IMR-90 (cell line): ENCODE measurements around the gene RNF144A. TPM values are rescaled to one million over a fixed set of nuclear protein-coding genes. Genes with fewer than 3 reads are reported as not detected.

Experiments
- ATAC-seq: fragments of 200-7000 bp; cut with Tn5 transposase; 2 replicates; pipeline ENCODE4 v1.9.1; 2020; ENCODE audit warnings: low read depth, mild to moderate bottlenecking, moderate library complexity
- BruUV-seq: library from RNA; stranded (reverse); fragments of 400-500 nt; replicated peaks from 2 replicates; lab custom pipeline; 2021; lab: Mats Ljungman, UMichigan
- CTCF ChIA-PET: fragments of 300-600 bp; formaldehyde crosslinking; extraction: SDS; loops from one replicate; lab custom pipeline; 2021; ENCODE audit warnings: antibody characterized with exemption; lab: Yijun Ruan, JAX
- POLR2A ChIA-PET: fragments of 300-600 bp; sonication (Branson Sonifier 250); formaldehyde crosslinking; loops from one replicate; lab custom pipeline; 2022; ENCODE audit warnings: antibody characterized with exemption; ENCODE audit not compliant: unreplicated experiment; lab: Charles Lee
- DNase-seq: peaks from one replicate; pipeline ENCODE4 v3.0.0; 2013
- H2AFZ ChIP-seq: replicated peaks from 2 replicates; pipeline ENCODE3; 2013; ENCODE audit warnings: low read length, mild to moderate bottlenecking; ENCODE audit not compliant: poor library complexity
- H2AK5ac ChIP-seq: 2 replicates; pipeline ENCODE4 v1.6.1; 2013; ENCODE audit warnings: low read depth, low read length, inconsistent platforms
- H2AK9ac ChIP-seq: replicated peaks from 2 replicates; pipeline ENCODE3; 2013; ENCODE audit warnings: mild to moderate bottlenecking, low read depth, low read length, moderate library complexity; ENCODE audit not compliant: poor library complexity
- H2BK120ac ChIP-seq: 2 replicates; pipeline ENCODE4 v1.6.1; 2013; ENCODE audit warnings: low read depth, low read length, inconsistent platforms
- H2BK15ac ChIP-seq: 3 replicates; pipeline ENCODE4 v1.6.1; 2013; ENCODE audit warnings: low read depth, low read length, inconsistent platforms
- H2BK20ac ChIP-seq: 2 replicates; pipeline ENCODE4 v1.6.1; 2013; ENCODE audit warnings: low read depth, mild to moderate bottlenecking, inconsistent platforms, low read length, moderate library complexity
- H2BK5ac ChIP-seq: 2 replicates; pipeline ENCODE4 v1.6.1; 2013; ENCODE audit warnings: mild to moderate bottlenecking, low read depth, low read length, inconsistent platforms; ENCODE audit not compliant: poor library complexity, severe bottlenecking
- H3K14ac ChIP-seq: replicated peaks from 2 replicates; pipeline ENCODE4 v1.6.1; 2013; ENCODE audit warnings: low read depth, low read length, inconsistent platforms
- H3K18ac ChIP-seq: 2 replicates; pipeline ENCODE4 v1.6.1; 2013; ENCODE audit warnings: low read depth, low read length, control low read depth
- H3K23ac ChIP-seq: 2 replicates; pipeline ENCODE4 v1.6.1; 2013; ENCODE audit warnings: low read depth, low read length, inconsistent platforms
- H3K27ac ChIP-seq: 2 replicates; pipeline ENCODE4 v1.5.1; 2013; ENCODE audit warnings: mild to moderate bottlenecking, control low read depth, low read length; ENCODE audit not compliant: insufficient read depth
- H3K27me3 ChIP-seq: 2 replicates; pipeline ENCODE4 v1.6.1; 2013; ENCODE audit warnings: low read length; ENCODE audit not compliant: control insufficient read depth, insufficient read depth
- H3K36me3 ChIP-seq: 2 replicates; pipeline ENCODE4 v1.6.1; 2013; ENCODE audit warnings: low read length, mixed read lengths; ENCODE audit not compliant: control insufficient read depth, insufficient read depth
- H3K4ac ChIP-seq: 2 replicates; pipeline ENCODE4 v1.6.1; 2013; ENCODE audit warnings: low read depth, low read length, inconsistent platforms
- H3K4me1 ChIP-seq: 2 replicates; pipeline ENCODE4 v1.6.1; 2013; ENCODE audit warnings: low read length, mixed read lengths; ENCODE audit not compliant: control insufficient read depth, insufficient read depth
- H3K4me2 ChIP-seq: 2 replicates; pipeline ENCODE4 v1.6.1; 2013; ENCODE audit warnings: low read depth, mild to moderate bottlenecking, control low read depth, low read length, moderate library complexity
- H3K4me3 ChIP-seq: 2 replicates; pipeline ENCODE4 v1.5.1; 2013; ENCODE audit warnings: low read depth, mild to moderate bottlenecking, control low read depth, low read length, moderate library complexity; ENCODE audit not compliant: insufficient read depth
- H3K56ac ChIP-seq: 2 replicates; pipeline ENCODE4 v1.6.1; 2013; ENCODE audit warnings: low read length, inconsistent platforms; ENCODE audit not compliant: insufficient read depth; ENCODE audit errors: extremely low read depth
- H3K79me1 ChIP-seq, 2 experiments: 2 replicates each; pipeline ENCODE4 v1.6.1; 2013; ENCODE audit warnings: low read length in 2 of 2, inconsistent platforms in 1 of 2, low read depth in 1 of 2
- H3K9ac ChIP-seq: 2 replicates; pipeline ENCODE4 v1.6.1; 2013; ENCODE audit warnings: low read depth, low read length, control low read depth
- H3K9me1 ChIP-seq: 2 replicates; pipeline ENCODE4 v1.6.1; 2013; ENCODE audit warnings: low read length, inconsistent platforms; ENCODE audit not compliant: insufficient read depth
- H3K9me3 ChIP-seq: 2 replicates; pipeline ENCODE4 v1.6.1; 2013; ENCODE audit warnings: low read length; ENCODE audit not compliant: control insufficient read depth, insufficient read depth
- H4K20me1 ChIP-seq: 2 replicates; pipeline ENCODE4 v1.6.1; 2013; ENCODE audit warnings: low read length, inconsistent platforms; ENCODE audit not compliant: insufficient read depth
- H4K5ac ChIP-seq: 2 replicates; pipeline ENCODE4 v1.6.1; 2013; ENCODE audit warnings: mild to moderate bottlenecking, low read depth, low read length, control low read depth
- H4K8ac ChIP-seq, 2 experiments: 2 replicates each; pipeline ENCODE4 v1.6.1; 2013; ENCODE audit warnings: low read depth in 2 of 2, low read length in 2 of 2, control low read depth in 1 of 2, inconsistent platforms in 1 of 2
- H4K91ac ChIP-seq: 2 replicates; pipeline ENCODE4 v1.6.1; 2013; ENCODE audit warnings: low read depth, low read length, inconsistent platforms; ENCODE audit not compliant: insufficient read depth
- BHLHE40 ChIP-seq: fragments of 150-350 bp; IDR thresholded peaks from 2 replicates; pipeline ENCODE4 v1.6.1; 2016; ENCODE audit warnings: mild to moderate bottlenecking, low read depth, low read length
- CEBPB ChIP-seq: IDR thresholded peaks from 2 replicates; pipeline ENCODE4 v1.6.1; 2012; ENCODE audit warnings: low read depth, low read length, improper control_type of control experiment
- CHD1 ChIP-seq: IDR thresholded peaks from 2 replicates; pipeline ENCODE4 v1.6.1; 2012; ENCODE audit warnings: low read depth, low read length, improper control_type of control experiment
- MAZ ChIP-seq: IDR thresholded peaks from 2 replicates; pipeline ENCODE4 v1.6.1; 2012; ENCODE audit warnings: low read depth, mild to moderate bottlenecking, low read length, improper control_type of control experiment, moderate library complexity, borderline replicate concordance
- MXI1 ChIP-seq: IDR thresholded peaks from 2 replicates; pipeline ENCODE4 v1.6.1; 2012; ENCODE audit warnings: low read depth, mild to moderate bottlenecking, low read length, moderate library complexity, borderline replicate concordance
- NFE2L2 ChIP-seq: fragments of 150-350 bp; IDR thresholded peaks from 2 replicates; pipeline ENCODE4 v1.6.1; 2016; ENCODE audit warnings: low read depth, mild to moderate bottlenecking, low read length
- POLR2A ChIP-seq: IDR thresholded peaks from 2 replicates; pipeline ENCODE4 v1.6.1; 2012; ENCODE audit warnings: mild to moderate bottlenecking, low read depth, low read length
- RAD21 ChIP-seq: IDR thresholded peaks from 2 replicates; pipeline ENCODE4 v1.6.1; 2012; ENCODE audit warnings: low read length, improper control_type of control experiment
- RCOR1 ChIP-seq: IDR thresholded peaks from 2 replicates; pipeline ENCODE4 v1.6.1; 2012; ENCODE audit warnings: mild to moderate bottlenecking, low read length, improper control_type of control experiment; ENCODE audit not compliant: insufficient replicate concordance
- RFX5 ChIP-seq: IDR thresholded peaks from 2 replicates; pipeline ENCODE4 v1.8.0; 2012; ENCODE audit warnings: low read depth, mild to moderate bottlenecking, low read length, moderate library complexity
- SMC3 ChIP-seq: fragments of 150-350 bp; IDR thresholded peaks from 2 replicates; pipeline ENCODE4 v1.6.1; 2016; ENCODE audit warnings: low read depth, mild to moderate bottlenecking, antibody characterized with exemption, low read length, moderate library complexity
- WGBS, 2 experiments: methylation state at CpG; one replicate each; pipeline versions ENCODE4 v1.1.5 to v1.1.7; 2013; ENCODE audit warnings: missing lambda C conversion rate in 2 of 2; ENCODE audit not compliant: insufficient read length in 1 of 2; ENCODE audit errors: extremely low coverage in 2 of 2; 5-methylcytosine and 5-hydroxymethylcytosine counted together
- dilution Hi-C: fragments of 300-500 bp; cut with HindIII; formaldehyde crosslinking; loops from one replicate; pipeline ENCODE4 v1.14.3; 2018; ENCODE audit warnings: low sequenced_read_pairs; ENCODE audit not compliant: unreplicated experiment
- in situ Hi-C: fragments of 300-500 bp; cut with MboI; formaldehyde crosslinking; loops from 3 replicates; pipeline ENCODE4 v1.14.3; 2019; ENCODE audit warnings: low sequenced_read_pairs, inconsistent platforms, mixed read lengths
- intact Hi-C: fragments of 100-400 bp; cut with micrococcal nuclease; formaldehyde crosslinking; loops from 2 replicates; pipeline ENCODE4 v1.10.0; 2022
- polyA plus RNA-seq, 3 experiments: library from polyadenylated mRNA; depleted of rRNA; stranded (reverse); fragments of >200 nt; gene quantifications; 2 replicates each; pipeline ENCODE4 v1.2.3, GENCODE V29; 2012; ENCODE audit warnings: low replicate concordance in 1 of 3
- total RNA-seq: library from RNA; depleted of rRNA; stranded (reverse); fragments of >200 nt; gene quantifications from 2 replicates; pipeline ENCODE4 v1.2.3, GENCODE V29; 2012
- TF ChIP-seq, protein P1 (sequence below): fragments of 150-350 bp; IDR thresholded peaks from 2 replicates; pipeline ENCODE4 v1.6.1; 2016; ENCODE audit warnings: low read depth, mild to moderate bottlenecking, low read length, moderate library complexity, borderline replicate concordance
- TF ChIP-seq, protein P2 (sequence below): conservative IDR thresholded peaks from 2 replicates; pipeline ENCODE4 v1.5.1; 2012; ENCODE audit warnings: mild to moderate bottlenecking, low read depth, low read length, improper control_type of control experiment
- TF ChIP-seq, protein P3 (sequence below): fragments of 150-350 bp; IDR thresholded peaks from 2 replicates; pipeline ENCODE4 v1.6.1; 2017; ENCODE audit warnings: mild to moderate bottlenecking, antibody characterized with exemption, low read length, low read depth

The RNF144A gene
- total and polyA plus RNA-seq, 2 of the 4 experiments (the other 2 are of a cell fraction), result 0.18 to 0.26 TPM

DNA sequence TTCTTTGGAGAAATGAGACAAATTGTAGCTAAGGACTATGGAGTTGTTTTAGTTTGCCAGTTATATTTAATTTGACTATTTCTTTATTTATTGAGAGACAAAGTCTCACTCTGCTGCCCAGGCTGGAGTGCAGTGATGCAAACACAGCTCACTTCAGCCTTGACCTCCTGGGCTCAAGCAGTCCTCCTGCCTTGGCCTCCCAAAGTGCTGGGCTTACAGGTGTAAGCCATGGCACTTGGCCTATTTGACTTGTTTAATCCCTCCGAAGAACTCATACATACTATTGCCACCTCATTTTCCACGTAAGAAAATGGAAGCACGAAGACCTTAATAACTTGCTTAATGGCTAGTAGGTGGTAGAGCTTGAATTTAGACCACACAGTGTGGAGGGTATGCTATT, 988 bp upstream of the RNF144A start:
- Histone ChIP-seq H2AFZ (no peak overlapping the region), H2BK15ac (no peak overlapping the region), H3K18ac (no peak overlapping the region), H3K56ac (no peak overlapping the region), H2BK20ac (no peak overlapping the region), H3K36me3 (no peaks in the 10 kb centered on the region), H3K4me3 (no peak overlapping the region), H3K4ac (no peak overlapping the region), H4K8ac (no peak overlapping the region), H4K91ac (no peak overlapping the region), H3K23ac (no peak overlapping the region), H3K79me1 (no peaks in the 10 kb centered on the region), H2AK9ac (no peak overlapping the region), H4K5ac (no peak overlapping the region), H3K27me3 (peaks cover 13% of the 10 kb centered on the region), H3K9me1 (no peaks in the 10 kb centered on the region), H3K27ac (no peak overlapping the region), H2BK5ac (no peak overlapping the region), H3K4me1 (no peaks in the 10 kb centered on the region), H2BK120ac (no peak overlapping the region), H4K20me1 (no peaks in the 10 kb centered on the region), H3K4me2 (no peak overlapping the region), H3K14ac (no peak overlapping the region), H3K9me3 (peaks cover 4% of the 10 kb centered on the region; the same call in 1 of the 2 replicates), H3K9ac (no peak overlapping the region), H2AK5ac (no peak overlapping the region)
- ChIA-PET POLR2A (interaction anchor here (0.6 kb wide), 1 partner anchor 36 kb away, joined by 4 read pairs; no protein-coding TSS in a partner anchor), CTCF (interaction anchor here (0.6 to 1.2 kb wide), 4 partner anchors 10 to 127 kb away, joined by 3 read pairs; no protein-coding TSS in a partner anchor)
- in situ Hi-C loops (no loop called here), dilution Hi-C loops (no loop called here), intact Hi-C loops (loop anchor here (5.0 kb wide), 1 partner anchor 126 kb away; no protein-coding TSS in a partner anchor)
- WGBS, 2 experiments, result no CpG with 5 or more reads among the region's 3 CpGs
- TF ChIP-seq SMC3, result no peak
- TF ChIP-seq, protein P1, sequence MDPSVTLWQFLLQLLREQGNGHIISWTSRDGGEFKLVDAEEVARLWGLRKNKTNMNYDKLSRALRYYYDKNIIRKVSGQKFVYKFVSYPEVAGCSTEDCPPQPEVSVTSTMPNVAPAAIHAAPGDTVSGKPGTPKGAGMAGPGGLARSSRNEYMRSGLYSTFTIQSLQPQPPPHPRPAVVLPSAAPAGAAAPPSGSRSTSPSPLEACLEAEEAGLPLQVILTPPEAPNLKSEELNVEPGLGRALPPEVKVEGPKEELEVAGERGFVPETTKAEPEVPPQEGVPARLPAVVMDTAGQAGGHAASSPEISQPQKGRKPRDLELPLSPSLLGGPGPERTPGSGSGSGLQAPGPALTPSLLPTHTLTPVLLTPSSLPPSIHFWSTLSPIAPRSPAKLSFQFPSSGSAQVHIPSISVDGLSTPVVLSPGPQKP, result no peak
- no peak for TF ChIP-seq BHLHE40
- TF ChIP-seq POLR2A, result no peak
- TF ChIP-seq NFE2L2, result no peak
- TF ChIP-seq MXI1, result no peak
- TF ChIP-seq, protein P2, sequence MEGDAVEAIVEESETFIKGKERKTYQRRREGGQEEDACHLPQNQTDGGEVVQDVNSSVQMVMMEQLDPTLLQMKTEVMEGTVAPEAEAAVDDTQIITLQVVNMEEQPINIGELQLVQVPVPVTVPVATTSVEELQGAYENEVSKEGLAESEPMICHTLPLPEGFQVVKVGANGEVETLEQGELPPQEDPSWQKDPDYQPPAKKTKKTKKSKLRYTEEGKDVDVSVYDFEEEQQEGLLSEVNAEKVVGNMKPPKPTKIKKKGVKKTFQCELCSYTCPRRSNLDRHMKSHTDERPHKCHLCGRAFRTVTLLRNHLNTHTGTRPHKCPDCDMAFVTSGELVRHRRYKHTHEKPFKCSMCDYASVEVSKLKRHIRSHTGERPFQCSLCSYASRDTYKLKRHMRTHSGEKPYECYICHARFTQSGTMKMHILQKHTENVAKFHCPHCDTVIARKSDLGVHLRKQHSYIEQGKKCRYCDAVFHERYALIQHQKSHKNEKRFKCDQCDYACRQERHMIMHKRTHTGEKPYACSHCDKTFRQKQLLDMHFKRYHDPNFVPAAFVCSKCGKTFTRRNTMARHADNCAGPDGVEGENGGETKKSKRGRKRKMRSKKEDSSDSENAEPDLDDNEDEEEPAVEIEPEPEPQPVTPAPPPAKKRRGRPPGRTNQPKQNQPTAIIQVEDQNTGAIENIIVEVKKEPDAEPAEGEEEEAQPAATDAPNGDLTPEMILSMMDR, result no peak
- no peak for TF ChIP-seq RFX5
- TF ChIP-seq MAZ, result no peak
- no peak for TF ChIP-seq RCOR1
- TF ChIP-seq CEBPB, result no peak
- TF ChIP-seq, protein P3, sequence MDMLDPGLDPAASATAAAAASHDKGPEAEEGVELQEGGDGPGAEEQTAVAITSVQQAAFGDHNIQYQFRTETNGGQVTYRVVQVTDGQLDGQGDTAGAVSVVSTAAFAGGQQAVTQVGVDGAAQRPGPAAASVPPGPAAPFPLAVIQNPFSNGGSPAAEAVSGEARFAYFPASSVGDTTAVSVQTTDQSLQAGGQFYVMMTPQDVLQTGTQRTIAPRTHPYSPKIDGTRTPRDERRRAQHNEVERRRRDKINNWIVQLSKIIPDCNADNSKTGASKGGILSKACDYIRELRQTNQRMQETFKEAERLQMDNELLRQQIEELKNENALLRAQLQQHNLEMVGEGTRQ, result no peak
- TF ChIP-seq RAD21, result no peak
- no peak for TF ChIP-seq CHD1
- DNase-seq, result no peak
- BruUV-seq, result no TSS peak
- no peak for ATAC-seq
